K562 (cell line): ENCODE data around the gene HDAC7. TPM values are rescaled to one million over a fixed set of nuclear protein-coding genes. Genes with fewer than 3 reads are reported as not detected.

ENCODE experiments used
- ATAC-seq: fragments of 200-7000 bp; cut with Tn5 transposase; 3 replicates; pipeline ENCODE4 v1.9.1; 2020; ENCODE audit warnings: moderate library complexity
- BruUV-seq: library from RNA; stranded (reverse); fragments of 400-500 nt; replicated peaks from 2 replicates; lab custom pipeline; 2021; lab: Mats Ljungman, UMichigan
- CTCF ChIA-PET: fragments of 300-600 bp; formaldehyde crosslinking; extraction: SDS; loops from one replicate; lab custom pipeline; 2021; ENCODE audit warnings: low intra/inter-chr PET ratio; lab: Yijun Ruan, JAX
- POLR2A ChIA-PET: fragments of 300-600, 350-650 bp; sonication (Branson Sonifier 250); formaldehyde crosslinking; extraction: SDS; loops from one replicate; lab custom pipeline; 2021; ENCODE audit warnings: antibody characterized with exemption, inconsistent platforms; lab: Yijun Ruan, JAX
- DNase-seq, 4 experiments: peaks; one replicate each; pipeline versions ENCODE4 v3.0.0 to v3.0.0-alpha.2; 2011 to 2018; ENCODE audit warnings: low spot score in 3 of 4, mixed read lengths in 3 of 4; ENCODE audit errors: extremely low read depth in 1 of 4
- FAIRE-seq: peaks from 2 replicates; lab custom pipeline; 2011; peaks lifted over from hg19 to GRCh38; lab: Jason Lieb, UNC
- H2AFZ ChIP-seq: 2 replicates; pipeline ENCODE4 v1.6.0; 2011; ENCODE audit warnings: low read depth, low read length, control low read depth, inconsistent platforms
- H3K27ac ChIP-seq: fragments of 200-600 bp; 3 replicates; pipeline ENCODE4 v1.8.0; 2011; ENCODE audit warnings: low read depth, mild to moderate bottlenecking, control low read depth, inconsistent platforms, low read length, moderate library complexity, mixed read lengths; ENCODE audit errors: extremely low read depth
- H3K27me3 ChIP-seq, 2 experiments: fragments of 300-600 bp in 1 of 2; 2 replicates in 1 of 2; 3 replicates in 1 of 2; pipeline versions ENCODE4 v1.6.0 to v1.8.0; 2011; ENCODE audit warnings: inconsistent platforms in 2 of 2, low read length in 2 of 2, mild to moderate bottlenecking in 1 of 2, mixed read lengths in 1 of 2, moderate library complexity in 1 of 2; ENCODE audit not compliant: control insufficient read depth in 2 of 2, insufficient read depth in 2 of 2
- H3K36me3 ChIP-seq: fragments of 300-600 bp; 3 replicates; pipeline ENCODE4 v1.8.0; 2011; ENCODE audit warnings: mild to moderate bottlenecking, low read length, inconsistent platforms; ENCODE audit not compliant: control insufficient read depth, insufficient read depth
- H3K4me1 ChIP-seq, 2 experiments: fragments of 200-600 bp in 1 of 2; replicated peaks in 1 of 2; 2 replicates in 1 of 2; 3 replicates in 1 of 2; pipeline versions ENCODE4 v1.5.1 to v1.8.0; 2011; ENCODE audit warnings: inconsistent platforms in 2 of 2, low read length in 2 of 2, mild to moderate bottlenecking in 1 of 2, mixed read lengths in 1 of 2, moderate library complexity in 1 of 2; ENCODE audit not compliant: control insufficient read depth in 2 of 2, insufficient read depth in 2 of 2
- H3K4me2 ChIP-seq: 2 replicates; pipeline ENCODE4 v1.6.1; 2011; ENCODE audit warnings: low read length, control low read depth, inconsistent platforms, mixed read lengths; ENCODE audit not compliant: insufficient read depth
- H3K4me3 ChIP-seq: fragments of 200-600 bp; sonication (generic), shearing (Covaris generic); 2 replicates; pipeline ENCODE4 v1.5.1; 2016; ENCODE audit warnings: control low read depth, inconsistent platforms
- H3K79me2 ChIP-seq: fragments of 200-600 bp; 3 replicates; pipeline ENCODE4 v1.8.0; 2011; ENCODE audit warnings: low read length, inconsistent platforms; ENCODE audit not compliant: control insufficient read depth, insufficient read depth
- H3K9ac ChIP-seq, 2 experiments: 2 replicates each; pipeline versions ENCODE4 v1.6.0 to v1.6.1; 2011; ENCODE audit warnings: low read depth in 2 of 2, low read length in 2 of 2, control low read depth in 1 of 2, inconsistent platforms in 1 of 2, mild to moderate bottlenecking in 1 of 2, mixed read lengths in 1 of 2; ENCODE audit not compliant: insufficient read depth in 1 of 2
- H3K9me1 ChIP-seq: one replicate; pipeline ENCODE4 v1.6.0; 2011; ENCODE audit warnings: inconsistent platforms, mild to moderate bottlenecking, low read length, moderate library complexity; ENCODE audit not compliant: control insufficient read depth, insufficient read depth
- H3K9me3 ChIP-seq: replicated peaks from 2 replicates; pipeline ENCODE4 v1.5.1; 2011; ENCODE audit warnings: low read depth, low read length, inconsistent platforms; ENCODE audit not compliant: control insufficient read depth, insufficient read depth
- H4K20me1 ChIP-seq: replicated peaks from 2 replicates; pipeline ENCODE4 v1.6.1; 2011; ENCODE audit warnings: low read length, inconsistent platforms, mixed read lengths; ENCODE audit not compliant: control insufficient read depth, insufficient read depth
- BRD9 ChIP-seq: fragments of 450-650 bp; IDR thresholded peaks from 2 replicates; pipeline ENCODE4 v1.6.1; 2018; ENCODE audit warnings: low read depth; ENCODE audit not compliant: partially characterized antibody
- ILF3 ChIP-seq: fragments of 450-650 bp; IDR thresholded peaks from 2 replicates; pipeline ENCODE4 v1.6.1; 2018; ENCODE audit warnings: antibody characterized with exemption, mild to moderate bottlenecking, moderate library complexity, borderline replicate concordance
- JUNB ChIP-seq: fragments of 450-650 bp; formaldehyde crosslinking; conservative IDR thresholded peaks from 2 replicates; pipeline ENCODE4 v1.4.0; 2020; ENCODE audit warnings: mild to moderate bottlenecking
- MAFF ChIP-seq: IDR thresholded peaks from 2 replicates; pipeline ENCODE4 v1.6.1; 2012; ENCODE audit warnings: low read length, improper control_type of control experiment
- PHB2 ChIP-seq: fragments of 450-650 bp; IDR thresholded peaks from 2 replicates; pipeline ENCODE4 v1.6.1; 2017; ENCODE audit warnings: low read depth
- PRPF4 ChIP-seq: fragments of 200-400 bp; formaldehyde crosslinking; IDR thresholded peaks from one replicate; pipeline ENCODE4 v1.6.1; 2017; ENCODE audit warnings: low read length, low read depth, mild to moderate bottlenecking; ENCODE audit not compliant: insufficient read depth, poor library complexity, severe bottlenecking
- SAFB2 ChIP-seq: fragments of 200-400 bp; formaldehyde crosslinking; IDR thresholded peaks from 2 replicates; pipeline ENCODE4 v1.6.1; 2018; ENCODE audit warnings: borderline replicate concordance, low read length, low read depth, moderate library complexity; ENCODE audit not compliant: severe bottlenecking
- SMARCE1 ChIP-seq: fragments of 450-650 bp; IDR thresholded peaks from 2 replicates; pipeline ENCODE4 v1.7.1; 2016; ENCODE audit warnings: mild to moderate bottlenecking
- USF2 ChIP-seq: sonication (generic); formaldehyde crosslinking; IDR thresholded peaks from 2 replicates; pipeline ENCODE4 v1.5.0; 2020; ENCODE audit warnings: missing genetic modification reagents
- ZFX ChIP-seq: sonication (generic); formaldehyde crosslinking; IDR thresholded peaks from 2 replicates; pipeline ENCODE4 v1.8.0; 2022; ENCODE audit warnings: mild to moderate bottlenecking, missing genetic modification reagents, moderate library complexity
- ZNF57 ChIP-seq: fragments of 450-650 bp; formaldehyde crosslinking; IDR thresholded peaks from 2 replicates; pipeline ENCODE4 v1.4.0; 2020; ENCODE audit warnings: mild to moderate bottlenecking, moderate library complexity
- WGBS: fragments of 100-300 bp; shearing (Covaris generic); methylation state at CpG from one replicate; pipeline ENCODE4 v1.1.6; 2016; ENCODE audit warnings: low coverage, mixed read lengths; ENCODE audit not compliant: insufficient coverage; ENCODE audit errors: missing lambda C conversion rate; 5-methylcytosine and 5-hydroxymethylcytosine counted together
- in situ Hi-C: fragments of 300-500 bp; cut with MboI; formaldehyde crosslinking; loops from 4 replicates; pipeline ENCODE4 v1.15.0; 2018; ENCODE audit warnings: inconsistent platforms, mixed read lengths
- intact Hi-C: fragments of 100-400 bp; cut with micrococcal nuclease; formaldehyde crosslinking; loops from 2 replicates; pipeline ENCODE4 v1.14.2; 2022
- polyA plus RNA-seq, 8 experiments: library from polyadenylated mRNA; depleted of rRNA in 4 of 8; stranded (reverse) in 5 of 8; unstranded in 3 of 8; fragments of >200 nt; fragmentation: Nextera tagmentation in 2 of 8; fragmentation: Illumina TruSeq in 1 of 8; extraction: Ambion mirVana in 2 of 8; extraction: Trizol in 1 of 8; gene quantifications; 2 replicates each; pipeline versions ENCODE4 v1.2.1 to v1.2.3, GENCODE V29; 2011 to 2014; ENCODE audit warnings: inconsistent platforms in 1 of 8, missing spikeins in 1 of 8
- total RNA-seq, 7 experiments: library from RNA; depleted of rRNA in 6 of 7; stranded (reverse); fragments of >200 nt in 6 of 7; fragmentation: Illumina TruSeq in 2 of 7; extraction: Trizol in 2 of 7; gene quantifications; 2 replicates each; pipeline versions ENCODE4 v1.2.1 to v1.2.3, GENCODE V29; 2011 to 2021; ENCODE audit warnings: low replicate concordance in 1 of 7

Gene HDAC7
- total and polyA plus RNA-seq, 9 of the 15 experiments (the other 6 are each of a cell fraction or from before 2014, with no cell fraction given), result 2.5 to 129 (median 31.1) TPM

- Histone ChIP-seq H3K9ac (no peak overlapping the region), H3K27me3 (no peaks in the 10 kb centered on the region), H3K27ac (no peak overlapping the region)
- FAIRE-seq (no peak), DNase-seq (no peak)
- intact Hi-C loops, result loop anchor here (1.0 kb wide), 3 partner anchors 37 to 64 kb away; no protein-coding TSS in a partner anchor
- CTCF ChIA-PET, result interaction anchor here (0.7 to 4.5 kb wide), 5 partner anchors 12 to 63 kb away, joined by 3 to 42 read pairs (median 6); partner anchors contain the start of gene RAPGEF3
- TF ChIP-seq ZNF57 (CRISPR knock-in tag), result no peak
- 0 out of 2 replicates have a peak, but pooled peaks have one; percentile 22 for TF ChIP-seq PHB2
- TF ChIP-seq SMARCE1, result no peak
- TF ChIP-seq ILF3, result no peak
- no peak for TF ChIP-seq ZFX (CRISPR knock-in tag)
- no peak for TF ChIP-seq PRPF4
- no peak for TF ChIP-seq USF2 (CRISPR knock-in tag)
- 0 out of 2 replicates have a peak, but pooled peaks have one; percentile 21 for TF ChIP-seq JUNB (CRISPR knock-in tag)
- TF ChIP-seq SAFB2, result no peak
- TF ChIP-seq MAFF, result no peak
- TF ChIP-seq BRD9, result no peak
- TF ChIP-seq, all 486 proteins: peak for 2
- Histone ChIP-seq H3K9me1 (peaks cover 5% of the 10 kb centered on the region), H3K79me2 (peaks cover 63% of the 10 kb centered on the region), H3K9me3 (no peaks in the 10 kb centered on the region), H3K4me1 (peaks cover 49 to 73% of the 10 kb centered on the region in 2 experiments), H3K36me3 (peaks cover 53% of the 10 kb centered on the region; the same call in 2 of the 3 replicates), H3K4me3 (no peak overlapping the region), H3K4me2 (no peak overlapping the region; the same call in 1 of the 2 replicates), H4K20me1 (peaks cover 14% of the 10 kb centered on the region; the same call in 1 of the 2 replicates), H2AFZ (no peak overlapping the region)
- ATAC-seq, result no peak
- in situ Hi-C loops, result loop anchor here (10.0 kb wide), 1 partner anchor 64 kb away; no protein-coding TSS in a partner anchor
- POLR2A ChIA-PET, result interaction anchor here (0.7 to 5.4 kb wide), 7 partner anchors 8 to 60 kb away, joined by 3 to 38 read pairs (median 9); partner anchors contain the start of gene RAPGEF3
- BruUV-seq, result no TSS peak
- WGBS, result 65% methylated on average over 13 of the region's 14 CpGs
These were observed 40.8 kb downstream of the HDAC7 start for GRCh38 chr12:47778881-47779280.
